ENCODE results near the gene NDUFV2. TPM values are rescaled to one million over a fixed set of nuclear protein-coding genes. Genes with fewer than 3 reads are reported as not detected.

Gene NDUFV2
- 100 to 1,000 TPM in 3 of 4 donors, 10 to 100 TPM in 1; 96.5 to 150 (median 110) TPM for total RNA-seq

GRCh38 chr18:9102508-9103375, at the start of gene NDUFV2:
Gene NDUFV2, plus strand, starts transcription at chr18:9102699. Its CDS starts 45 bp downstream, at chr18:9102744.
- H3K27ac ChIP-seq: peak within 1 kb of the TSS; percentile 91 to 97 (median 92)
- 0 to 1% methylated on average over 13 to 25 of the region's 64 CpGs for WGBS, 2 donors
- H3K27me3 ChIP-seq: no peaks in the 10 kb centered on the region
- H3K4me1 ChIP-seq: peaks cover 36 to 61% (median 37%) of the 10 kb centered on the region in 3 donors
- H3K36me3 ChIP-seq: no peaks in the 10 kb centered on the region
- peak; percentile 85 for DNase-seq
- TF ChIP-seq POLR2A (IDR thresholded peaks at IDR 0.05): peak in 2 of 4 donors; percentile 70 to 98
- TF ChIP-seq CTCF (IDR thresholded peaks at IDR 0.05): peak in 2 of 6 experiments; percentile 12 to 16
- intact Hi-C loops (cut with DNase I): loop anchor here (2.0 kb wide), 1 partner anchor 34 kb away; the partner anchor contains the start of gene ANKRD12
- peak within 1 kb of the TSS; percentile 44 to 87 (median 70) for H3K4me3 ChIP-seq
- H3K9me3 ChIP-seq: no peaks in the 10 kb centered on the region

- H3K9me3 ChIP-seq: peaks cover 0 to 27% (median 6%) of the 10 kb centered on the region in 3 donors
- H3K4me3 ChIP-seq: no peak overlapping the region
- H3K4me1 ChIP-seq: peaks cover 0 to 22% (median 7%) of the 10 kb centered on the region in 3 donors
- DNase-seq: no peak
- WGBS, 2 donors: 85 to 90% methylated on average over 1 of the region's 1 CpG
- no peaks in the 10 kb centered on the region for H3K36me3 ChIP-seq
- intact Hi-C loops (cut with DNase I): no loop called here
- H3K27ac ChIP-seq: no peak overlapping the region
- TF ChIP-seq POLR2A (IDR thresholded peaks at IDR 0.05): no peak
- TF ChIP-seq CTCF (IDR thresholded peaks at IDR 0.05): no peak
- no peaks in the 10 kb centered on the region for H3K27me3 ChIP-seq
Observed at GRCh38 chr18:9053814-9054213, 48.7 kb upstream of the NDUFV2 start.

DNA sequence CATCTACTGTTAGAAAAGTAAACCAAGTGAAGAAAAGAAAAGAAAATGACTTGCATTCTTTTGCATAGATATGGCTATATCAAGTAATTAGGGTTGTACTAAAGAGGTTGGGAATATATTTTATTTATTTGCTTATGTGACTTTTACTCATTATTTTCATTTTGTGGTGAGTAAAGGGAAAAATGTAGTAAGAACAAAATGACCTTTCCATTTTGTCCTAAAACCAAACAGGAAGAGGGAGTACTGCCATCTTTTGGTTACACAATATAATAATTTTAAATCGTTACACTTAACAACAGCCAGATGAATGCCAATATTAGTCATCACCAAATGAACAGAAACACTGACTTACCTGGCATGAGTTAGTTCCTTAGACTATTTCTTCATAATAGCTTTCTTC, 47.3 kb upstream of the NDUFV2 start:
- Histone ChIP-seq H3K27me3 (no peaks in the 10 kb centered on the region), H3K36me3 (no peaks in the 10 kb centered on the region), H3K4me3 (no peak overlapping the region), H3K27ac (peak overlapping the region in 3 of 4 donors; percentile 24 to 75 (median 66)), H3K9me3 (peaks cover 0 to 21% (median 6%) of the 10 kb centered on the region in 3 donors), H3K4me1 (peaks cover 0 to 22% (median 7%) of the 10 kb centered on the region in 3 donors)
- WGBS, 2 donors: 0% methylated on average over 1 of the region's 1 CpG
- TF ChIP-seq CTCF (IDR thresholded peaks at IDR 0.05) (peak in 3 of 6 experiments; percentile 12 to 39 (median 27)), POLR2A (IDR thresholded peaks at IDR 0.05) (no peak)
- intact Hi-C loops (cut with DNase I): no loop called here
- DNase-seq: no peak

DNA sequence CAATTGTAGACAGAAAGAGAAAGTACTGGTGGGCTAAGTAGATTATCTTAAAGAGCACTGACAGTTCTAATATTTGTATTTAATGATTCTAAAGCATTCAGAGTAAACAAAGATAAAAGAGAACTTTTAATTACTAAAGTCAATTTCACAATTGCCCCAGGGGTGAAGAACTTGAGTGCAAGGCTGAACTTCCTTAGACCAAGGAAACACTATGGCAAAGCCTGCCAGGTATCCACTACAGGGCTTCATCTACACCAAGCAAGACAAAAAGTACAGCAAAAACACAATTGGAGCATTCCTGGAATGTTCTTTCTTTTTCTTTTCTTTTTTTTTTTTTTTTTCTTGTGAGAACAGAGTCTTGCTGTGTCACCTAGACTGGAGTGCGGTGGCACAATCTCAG, 46.9 kb upstream of the NDUFV2 start:
- Histone ChIP-seq H3K4me1 (peaks cover 0 to 22% (median 7%) of the 10 kb centered on the region in 3 donors), H3K27ac (peak overlapping the region in 3 of 4 donors; percentile 39 to 75 (median 66)), H3K9me3 (peaks cover 0 to 18% (median 6%) of the 10 kb centered on the region in 3 donors), H3K27me3 (no peaks in the 10 kb centered on the region), H3K36me3 (no peaks in the 10 kb centered on the region), H3K4me3 (no peak overlapping the region)
- DNase-seq: no peak
- TF ChIP-seq POLR2A (IDR thresholded peaks at IDR 0.05): no peak
- TF ChIP-seq CTCF (IDR thresholded peaks at IDR 0.05): no peak
- 36 to 45% methylated on average over 1 of the region's 1 CpG for WGBS, 2 donors
- intact Hi-C loops (cut with DNase I): no loop called here

DNA sequence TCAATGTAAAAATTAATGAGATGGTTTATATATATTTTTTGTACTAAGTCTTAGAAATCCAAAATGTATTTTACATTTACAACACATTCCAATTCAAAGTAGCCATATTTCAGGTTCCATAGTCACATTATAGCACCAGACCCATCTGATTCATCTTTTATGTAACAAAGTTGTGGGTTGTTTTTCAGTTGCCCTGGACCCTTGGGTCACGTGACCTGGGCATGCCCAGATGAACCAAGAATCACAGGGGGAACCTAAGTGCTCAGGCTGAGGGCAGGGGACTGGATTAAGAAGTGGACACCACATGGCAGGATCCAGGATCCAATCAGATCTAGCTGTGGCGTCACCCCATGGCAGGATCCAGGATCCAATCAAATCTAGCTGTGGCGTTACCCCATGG, 44.9 kb upstream of the NDUFV2 start:
- WGBS, 2 donors: 77 to 89% methylated on average over 1 to 3 of the region's 3 CpGs
- peaks cover 0 to 11% (median 6%) of the 10 kb centered on the region in 3 donors for H3K9me3 ChIP-seq
- H3K36me3 ChIP-seq: no peaks in the 10 kb centered on the region
- H3K27ac ChIP-seq: no peak overlapping the region
- H3K27me3 ChIP-seq: no peaks in the 10 kb centered on the region
- intact Hi-C loops (cut with DNase I): no loop called here
- TF ChIP-seq CTCF (IDR thresholded peaks at IDR 0.05) (no peak), POLR2A (IDR thresholded peaks at IDR 0.05) (no peak)
- DNase-seq: no peak
- H3K4me3 ChIP-seq: no peak overlapping the region
- H3K4me1 ChIP-seq: peaks cover 0 to 22% (median 7%) of the 10 kb centered on the region in 3 donors

Data from esophagus squamous epithelium (tissue), 5 donors.